HFF-Myc (cell line): ENCODE measurements around the gene CEP170B.

Experiments used
- DNase-seq: peaks from one replicate; pipeline ENCODE4 v3.0.0-alpha.2; 2011; ENCODE audit warnings: low read depth; ENCODE audit errors: extremely low read depth
- H3K4me3 ChIP-seq: replicated peaks from 2 replicates; pipeline ENCODE4 v1.5.1; 2011; ENCODE audit warnings: low read depth, mild to moderate bottlenecking, control low read depth, low read length
- CTCF ChIP-seq: IDR thresholded peaks from 2 replicates; pipeline ENCODE4 v1.5.1; 2012; ENCODE audit warnings: mild to moderate bottlenecking, low read depth, low read length, control low read depth; ENCODE audit errors: missing control alignments

Gene CEP170B

GRCh38 chr14:104872469-104873341 lies 7.6 kb downstream of the CEP170B start:
- DNase-seq: no peak
- no peak for TF ChIP-seq CTCF
- no peak overlapping the region for H3K4me3 ChIP-seq

GRCh38 chr14:104873380-104874055 lies 8.4 kb downstream of the CEP170B start:
- H3K4me3 ChIP-seq: no peak overlapping the region
- no peak for TF ChIP-seq CTCF
- no peak for DNase-seq

- no peak for DNase-seq
- H3K4me3 ChIP-seq: no peak overlapping the region
- no peak for TF ChIP-seq CTCF
Measured at GRCh38 chr14:104874110-104874531, 9.1 kb downstream of the CEP170B start.

GRCh38 chr14:104874571-104875411 lies 9.7 kb downstream of the CEP170B start:
- no peak overlapping the region for H3K4me3 ChIP-seq
- no peak for TF ChIP-seq CTCF
- no peak for DNase-seq

- no peak for DNase-seq
- no peak for TF ChIP-seq CTCF
- H3K4me3 ChIP-seq: no peak overlapping the region
Measured at GRCh38 chr14:104875412-104875751, 10.3 kb downstream of the CEP170B start.

- no peak for TF ChIP-seq CTCF
- DNase-seq: no peak
- no peak overlapping the region for H3K4me3 ChIP-seq
Measured at GRCh38 chr14:104875811-104876210, 10.7 kb downstream of the CEP170B start.
